Measurements from ENCODE around the gene ARID1B. TPM values are rescaled to one million over a fixed set of nuclear protein-coding genes. Genes with fewer than 3 reads are reported as not detected.
A peak's percentile ranks its signal among the peaks of the same experiment; 100 is the strongest.

Gene ARID1B
- total RNA-seq, 1 experiment from 2014 or later = 60.3 TPM

GRCh38 chr6:156970595-156971112, 193.5 kb downstream of the ARID1B start (continued):
- TF ChIP-seq ZNF425 (CRISPR knock-in tag; conservative IDR thresholded peaks at IDR 0.05) (no peak), USF1 (CRISPR knock-in tag; IDR thresholded peaks at IDR 0.05) (no peak), ATF2 (CRISPR knock-in tag; IDR thresholded peaks at IDR 0.05; ENCODE audit: borderline replicate concordance, low read depth) (no peak), ZNF416 (CRISPR knock-in tag; IDR thresholded peaks at IDR 0.05) (no peak), ZNF671 (CRISPR knock-in tag; IDR thresholded peaks at IDR 0.05) (no peak)

- no peak overlapping the region for H3K4me3 Mint-ChIP-seq
- H3K9me3 Mint-ChIP-seq = no peaks in the 10 kb centered on the region
- no peaks in the 10 kb centered on the region for H3K27me3 Mint-ChIP-seq (ENCODE audit: low read depth)
- H3K27ac Mint-ChIP-seq = no peak overlapping the region; the same call in 1 of the 2 replicates
- CTCF ChIA-PET = no interaction called here
- DNase-seq (ENCODE audit: low spot score) (no peak), ATAC-seq (no peak)
- TF ChIP-seq GABPB1 (CRISPR knock-in tag; IDR thresholded peaks at IDR 0.05) = no peak
- no peak for TF ChIP-seq NR3C1 (CRISPR knock-in tag; conservative IDR thresholded peaks at IDR 0.05; ENCODE audit: low read depth)
- POLR2A ChIA-PET = no interaction called here
- H3K36me3 Mint-ChIP-seq = no peaks in the 10 kb centered on the region
- peaks cover 77% of the 10 kb centered on the region for H3K4me1 Mint-ChIP-seq
These were observed 194.1 kb downstream of the ARID1B start for GRCh38 chr6:156971153-156971885.

- no peak overlapping the region for H3K4me3 Mint-ChIP-seq
- ChIA-PET CTCF (interaction anchor here (1.4 kb wide), 1 partner anchor 19 kb away, joined by 3 read pairs; no protein-coding TSS in a partner anchor), POLR2A (no interaction called here)
- no peaks in the 10 kb centered on the region for H3K9me3 Mint-ChIP-seq
- H3K27me3 Mint-ChIP-seq (ENCODE audit: low read depth) = no peaks in the 10 kb centered on the region
- ATAC-seq (no peak), DNase-seq (ENCODE audit: low spot score) (no peak)
- no peak overlapping the region for H3K27ac Mint-ChIP-seq
- H3K4me1 Mint-ChIP-seq = peaks cover 78% of the 10 kb centered on the region
- no peaks in the 10 kb centered on the region for H3K36me3 Mint-ChIP-seq
- TF ChIP-seq USF2 (CRISPR knock-in tag; IDR thresholded peaks at IDR 0.05) (no peak), ZNF263 (CRISPR knock-in tag; IDR thresholded peaks at IDR 0.05; ENCODE audit: low read depth) (no peak), TEAD4 (CRISPR knock-in tag; IDR thresholded peaks at IDR 0.05) (no peak)
These were observed 195.0 kb downstream of the ARID1B start for GRCh38 chr6:156972145-156972544.

GRCh38 chr6:156974830-156975261, 197.7 kb downstream of the ARID1B start:
- Mint-ChIP-seq H3K36me3 (no peaks in the 10 kb centered on the region), H3K27me3 (ENCODE audit: low read depth) (no peaks in the 10 kb centered on the region), H3K9me3 (no peaks in the 10 kb centered on the region), H3K27ac (peak overlapping the region; percentile 71; the same call in 1 of the 2 replicates), H3K4me1 (peaks cover 82% of the 10 kb centered on the region), H3K4me3 (no peak overlapping the region)
- no peak for DNase-seq (ENCODE audit: low spot score)
- no peak for ATAC-seq
- no peak for TF ChIP-seq ATF2 (CRISPR knock-in tag; IDR thresholded peaks at IDR 0.05; ENCODE audit: borderline replicate concordance, low read depth)
- TF ChIP-seq ZNF219 (CRISPR knock-in tag; IDR thresholded peaks at IDR 0.05; ENCODE audit: borderline replicate concordance) = no peak
- TF ChIP-seq FOXK1 (CRISPR knock-in tag; IDR thresholded peaks at IDR 0.05) = no peak
- no peak for TF ChIP-seq E2F5 (CRISPR knock-in tag; IDR thresholded peaks at IDR 0.05)
- no peak for TF ChIP-seq ZNF317 (CRISPR knock-in tag; IDR thresholded peaks at IDR 0.05; ENCODE audit: borderline replicate concordance, low read depth)
- TF ChIP-seq ATF3 (CRISPR knock-in tag; conservative IDR thresholded peaks at IDR 0.05) = no peak
- no peak for TF ChIP-seq RORB (CRISPR knock-in tag; IDR thresholded peaks at IDR 0.05)
- no peak for TF ChIP-seq NFE2L1 (CRISPR knock-in tag; IDR thresholded peaks at IDR 0.05)
- no peak for TF ChIP-seq MAX (CRISPR knock-in tag; IDR thresholded peaks at IDR 0.05)
- TF ChIP-seq SOX15 (CRISPR knock-in tag; IDR thresholded peaks at IDR 0.05) = no peak
- TF ChIP-seq NR1H2 (CRISPR knock-in tag; IDR thresholded peaks at IDR 0.05) = no peak
- no peak for TF ChIP-seq TCF7 (CRISPR knock-in tag; IDR thresholded peaks at IDR 0.05; ENCODE audit: low read depth)
- ChIA-PET POLR2A (no interaction called here), CTCF (no interaction called here)
